HFFc6 (cell line): ENCODE measurements around the gene S100A8. TPM values are rescaled to one million over a fixed set of nuclear protein-coding genes. Genes with fewer than 3 reads are reported as not detected.

Experiments used
- DNase-seq: peaks from one replicate; pipeline ENCODE4 v3.0.0-alpha.2; 2018
- H3K27ac Mint-ChIP-seq: 2 replicates; pipeline ENCODE4 v1.8.0; 2020; ENCODE audit warnings: mild to moderate bottlenecking, mixed read lengths
- H3K27me3 Mint-ChIP-seq: 2 replicates; pipeline ENCODE4 v1.8.0; 2021; ENCODE audit warnings: mild to moderate bottlenecking, moderate library complexity, mixed read lengths; ENCODE audit not compliant: insufficient read depth
- H3K36me3 Mint-ChIP-seq: 2 replicates; pipeline ENCODE4 v1.8.0; 2021; ENCODE audit warnings: low read depth, mixed read lengths
- H3K4me1 Mint-ChIP-seq: 2 replicates; pipeline ENCODE4 v1.8.0; 2020; ENCODE audit warnings: low read depth, mixed read lengths
- H3K4me3 Mint-ChIP-seq: 2 replicates; pipeline ENCODE4 v1.8.0; 2020; ENCODE audit warnings: mild to moderate bottlenecking, moderate library complexity, mixed read lengths
- H3K9me3 Mint-ChIP-seq: 2 replicates; pipeline ENCODE4 v1.8.0; 2020; ENCODE audit warnings: mild to moderate bottlenecking, mixed read lengths
- CTCF ChIP-seq: fragments of 200-600 bp; sonication (generic); IDR thresholded peaks from 2 replicates; pipeline ENCODE4 v1.5.0; 2021; ENCODE audit warnings: antibody characterized with exemption, mild to moderate bottlenecking
- total RNA-seq, 6 experiments: library from RNA; stranded (reverse); fragmentation: NEBNext Ultra II Directional; extraction: Animal tissue kit (Norgen Biotek cat#: 25700); gene quantifications; 2 replicates in 1 of 6; 3 replicates in 5 of 6; pipeline ENCODE4 v1.2.3, GENCODE V29; 2021

Gene S100A8
- total RNA-seq, 6 experiments from 2014 or later, result not detected

DNA sequence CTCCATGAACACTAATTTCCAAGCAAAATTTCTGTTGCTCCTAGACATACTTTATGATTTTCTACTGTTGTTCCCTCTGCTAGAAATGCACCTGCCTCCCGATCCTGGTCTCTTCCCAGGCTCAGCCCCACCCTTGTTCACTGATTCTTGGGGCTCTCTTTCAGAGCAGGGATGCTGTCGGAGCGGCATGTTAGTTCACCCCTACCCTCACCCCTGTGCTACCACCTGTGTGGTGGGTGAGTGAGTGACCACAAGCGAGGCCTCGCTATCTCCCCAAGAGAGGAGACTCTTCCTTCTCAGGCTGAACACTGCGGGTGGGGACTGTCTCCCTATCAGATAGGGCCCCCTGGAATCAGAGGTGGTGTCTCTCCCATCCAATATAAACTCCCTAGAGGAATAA, 4.9 kb upstream of the S100A8 start:
- Mint-ChIP-seq H3K4me3 (no peak overlapping the region), H3K36me3 (no peaks in the 10 kb centered on the region), H3K27me3 (peaks cover 42% of the 10 kb centered on the region), H3K27ac (no peak overlapping the region), H3K4me1 (no peaks in the 10 kb centered on the region), H3K9me3 (no peaks in the 10 kb centered on the region)
- no peak for DNase-seq
- TF ChIP-seq CTCF, result no peak

- Mint-ChIP-seq H3K36me3 (no peaks in the 10 kb centered on the region), H3K27me3 (peaks cover 37% of the 10 kb centered on the region), H3K27ac (no peak overlapping the region), H3K9me3 (no peaks in the 10 kb centered on the region), H3K4me3 (no peak overlapping the region), H3K4me1 (no peaks in the 10 kb centered on the region)
- DNase-seq, result peak; percentile 3
- no peak for TF ChIP-seq CTCF
Measured at GRCh38 chr1:153395136-153395685, 4.3 kb upstream of the S100A8 start.

DNA sequence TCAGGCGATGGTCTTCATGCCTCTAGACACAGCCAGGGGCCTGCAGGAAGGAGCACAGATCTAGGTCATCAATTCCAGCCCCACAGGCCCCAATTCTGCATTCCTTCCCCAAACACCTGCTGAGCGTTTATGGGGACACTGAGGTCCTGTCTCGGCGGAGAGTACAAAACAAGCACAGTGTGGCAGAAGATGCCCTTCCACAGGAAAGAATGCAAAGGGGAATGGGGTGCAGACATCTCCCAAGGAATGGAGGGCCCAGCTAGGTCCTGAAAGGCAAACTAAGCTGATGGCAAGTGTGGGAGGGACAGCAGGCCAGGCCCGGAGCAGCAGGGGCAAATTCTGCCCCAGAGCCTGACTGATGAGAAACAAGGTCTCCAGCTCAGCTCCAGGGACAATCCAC, 3.5 kb upstream of the S100A8 start:
- Mint-ChIP-seq H3K4me1 (no peaks in the 10 kb centered on the region), H3K27me3 (peaks cover 39% of the 10 kb centered on the region), H3K36me3 (no peaks in the 10 kb centered on the region), H3K9me3 (no peaks in the 10 kb centered on the region), H3K4me3 (no peak overlapping the region), H3K27ac (no peak overlapping the region)
- TF ChIP-seq CTCF, result no peak
- no peak for DNase-seq

DNA sequence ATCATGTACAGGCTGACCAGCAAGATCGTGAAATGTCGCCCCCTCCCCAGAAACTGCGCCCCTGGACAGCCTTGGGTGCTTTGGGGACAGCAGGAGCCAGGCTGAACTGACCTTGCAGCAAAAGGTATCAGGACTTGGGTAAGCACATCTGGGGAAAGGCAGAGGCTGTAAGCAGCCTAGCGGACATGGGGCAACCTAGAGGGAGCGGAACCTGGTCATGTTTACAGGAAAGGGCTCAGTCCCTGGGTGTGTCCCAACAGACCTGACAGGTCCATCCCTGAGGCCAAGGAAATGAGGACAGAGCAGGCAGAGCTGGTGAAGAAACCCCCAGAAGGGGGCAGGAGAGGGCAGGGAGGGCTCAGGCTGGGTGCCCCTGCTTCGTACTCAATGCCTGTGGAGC, 3.1 kb upstream of the S100A8 start:
- DNase-seq, result no peak
- Mint-ChIP-seq H3K27ac (no peak overlapping the region), H3K9me3 (no peaks in the 10 kb centered on the region), H3K4me3 (no peak overlapping the region), H3K4me1 (no peaks in the 10 kb centered on the region), H3K36me3 (no peaks in the 10 kb centered on the region), H3K27me3 (peaks cover 37% of the 10 kb centered on the region)
- TF ChIP-seq CTCF, result no peak

GRCh38 chr1:153392822-153393221, 1.9 kb upstream of the S100A8 start:
- peaks cover 30% of the 10 kb centered on the region for H3K27me3 Mint-ChIP-seq
- no peak overlapping the region for H3K27ac Mint-ChIP-seq
- no peak for DNase-seq
- no peak for TF ChIP-seq CTCF
- H3K9me3 Mint-ChIP-seq, result no peaks in the 10 kb centered on the region
- H3K4me3 Mint-ChIP-seq, result no peak overlapping the region
- no peaks in the 10 kb centered on the region for H3K36me3 Mint-ChIP-seq
- H3K4me1 Mint-ChIP-seq, result no peaks in the 10 kb centered on the region

DNA sequence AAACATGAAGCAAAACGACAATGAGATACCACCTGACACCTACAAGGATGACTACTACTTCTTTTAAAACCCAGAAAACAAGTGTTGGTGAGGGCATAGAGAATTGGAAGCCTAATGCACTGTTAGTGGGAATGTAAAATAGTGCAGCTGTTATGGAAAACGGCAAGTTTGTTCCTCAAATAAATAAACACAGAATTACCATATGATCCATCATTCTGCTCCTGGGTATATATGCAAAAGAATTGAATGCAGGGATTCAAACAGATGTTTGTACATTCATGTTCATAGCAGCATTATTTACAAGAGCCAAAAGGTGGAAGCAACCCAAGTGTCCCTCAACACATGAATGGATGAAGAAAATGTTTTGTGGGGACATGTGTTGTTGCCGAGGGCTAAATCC, 1.4 kb upstream of the S100A8 start:
- H3K4me3 Mint-ChIP-seq, result no peak overlapping the region
- no peak for TF ChIP-seq CTCF
- H3K36me3 Mint-ChIP-seq, result no peaks in the 10 kb centered on the region
- H3K27ac Mint-ChIP-seq, result no peak overlapping the region
- no peaks in the 10 kb centered on the region for H3K4me1 Mint-ChIP-seq
- DNase-seq, result no peak
- no peaks in the 10 kb centered on the region for H3K9me3 Mint-ChIP-seq
- peaks cover 28% of the 10 kb centered on the region for H3K27me3 Mint-ChIP-seq
